ENCODE data around the gene UBE2G1. TPM values are rescaled to one million over a fixed set of nuclear protein-coding genes. Genes with fewer than 3 reads are reported as not detected.

UBE2G1 gene
- total and polyA plus RNA-seq, 9 of the 15 experiments (the other 6 are each of a cell fraction or from before 2014, with no cell fraction given): 10.1 to 65.9 (median 29.7) TPM

- TF ChIP-seq JUND (IDR thresholded peaks at IDR 0.05; ENCODE audit: borderline replicate concordance, low read depth, low read length) (no peak), JUND (tag; IDR thresholded peaks at IDR 0.05; ENCODE audit: borderline replicate concordance, low read depth, low read length) (no peak), TEAD1 (CRISPR knock-in tag; IDR thresholded peaks at IDR 0.05) (no peak), THAP12 (CRISPR knock-in tag; IDR thresholded peaks at IDR 0.05) (no peak)
These were observed 1.8 kb downstream of the UBE2G1 start (continued) for GRCh38 chr17:4364622-4365041.

GRCh38 chr17:4362141-4362540, 4.3 kb downstream of the UBE2G1 start:
- WGBS (ENCODE audit: insufficient coverage, low coverage, missing lambda C conversion rate): 76% methylated on average over 4 of the region's 4 CpGs
- Histone ChIP-seq H3K9ac (ENCODE audit: insufficient read depth in 1 of 2, low read depth in 2 of 2, low read length in 2 of 2) (no peak overlapping the region), H2AFZ (ENCODE audit: low read depth, low read length) (no peak overlapping the region), H3K79me2 (ENCODE audit: control insufficient read depth, insufficient read depth, low read length) (peaks cover 92% of the 10 kb centered on the region), H4K20me1 (replicated peaks; ENCODE audit: control insufficient read depth, insufficient read depth, low read length) (no peaks in the 10 kb centered on the region), H3K4me1 (replicated peaks in 1 of 2; ENCODE audit: control insufficient read depth in 2 of 2, insufficient read depth in 2 of 2, low read length in 2 of 2) (peaks cover 4 to 25% of the 10 kb centered on the region in 2 experiments; a peak in 4 of 5 replicates), H3K4me3 (no peak overlapping the region), H3K27me3 (ENCODE audit: control insufficient read depth in 2 of 2, insufficient read depth in 2 of 2, low read length in 2 of 2) (no peaks in the 10 kb centered on the region), H3K9me1 (ENCODE audit: control insufficient read depth, insufficient read depth, low read length) (no peaks in the 10 kb centered on the region), H3K4me2 (ENCODE audit: insufficient read depth, low read length) (no peak overlapping the region), H3K9me3 (replicated peaks; ENCODE audit: control insufficient read depth, insufficient read depth, low read depth, low read length) (no peaks in the 10 kb centered on the region), H3K36me3 (ENCODE audit: control insufficient read depth, insufficient read depth, low read length) (peaks cover 28% of the 10 kb centered on the region; the same call in 1 of the 3 replicates), H3K27ac (ENCODE audit: extremely low read depth, low read depth, low read length) (no peak overlapping the region)
- TF ChIP-seq STAT6 (CRISPR knock-in tag; IDR thresholded peaks at IDR 0.05) (no peak), NFE2 (IDR thresholded peaks at IDR 0.05; ENCODE audit: low read depth) (no peak), RBBP5 (IDR thresholded peaks at IDR 0.05; ENCODE audit: borderline replicate concordance, insufficient read depth, low read length, poor library complexity, severe bottlenecking) (no peak), GMEB1 (CRISPR knock-in tag; IDR thresholded peaks at IDR 0.05) (no peak), HNRNPLL (IDR thresholded peaks at IDR 0.05; ENCODE audit: low read depth, low read length, poor library complexity, severe bottlenecking) (no peak), POLR2AphosphoS5 (IDR thresholded peaks at IDR 0.05; ENCODE audit: control insufficient read depth, insufficient read depth, low read depth, low read length) (no peak), KDM4B (IDR thresholded peaks at IDR 0.05; ENCODE audit: borderline replicate concordance in 2 of 2, low read depth in 1 of 2) (no peak), NCOA1 (IDR thresholded peaks at IDR 0.05; ENCODE audit: low read depth) (no peak), ZNF133 (CRISPR knock-in tag; IDR thresholded peaks at IDR 0.05) (no peak), RCOR1 (IDR thresholded peaks at IDR 0.05; ENCODE audit: borderline replicate concordance in 1 of 2, low read depth in 2 of 2, low read length in 2 of 2) (no peak), PRMT5 (CRISPR knock-in tag; IDR thresholded peaks at IDR 0.05) (no peak)
- intact Hi-C loops (cut with micrococcal nuclease) (no loop called here), in situ Hi-C loops (cut with MboI) (no loop called here)
- FAIRE-seq (peak; percentile 23), DNase-seq (ENCODE audit: extremely low read depth in 1 of 4, low spot score in 3 of 4) (no peak), ATAC-seq (no peak)
- no TSS peak for BruUV-seq (replicated peaks)
- ChIA-PET CTCF (ENCODE audit: low intra/inter-chr PET ratio) (no interaction called here), POLR2A (no interaction called here)

Measured in K562 (cell line).